ENCODE results near the gene RCBTB2.
"Not testable (repeated sequence)": the region's sequence is repeated elsewhere in the genome, so short reads cannot be mapped to it uniquely, and the experiment has no call there.

The RCBTB2 gene

DNA sequence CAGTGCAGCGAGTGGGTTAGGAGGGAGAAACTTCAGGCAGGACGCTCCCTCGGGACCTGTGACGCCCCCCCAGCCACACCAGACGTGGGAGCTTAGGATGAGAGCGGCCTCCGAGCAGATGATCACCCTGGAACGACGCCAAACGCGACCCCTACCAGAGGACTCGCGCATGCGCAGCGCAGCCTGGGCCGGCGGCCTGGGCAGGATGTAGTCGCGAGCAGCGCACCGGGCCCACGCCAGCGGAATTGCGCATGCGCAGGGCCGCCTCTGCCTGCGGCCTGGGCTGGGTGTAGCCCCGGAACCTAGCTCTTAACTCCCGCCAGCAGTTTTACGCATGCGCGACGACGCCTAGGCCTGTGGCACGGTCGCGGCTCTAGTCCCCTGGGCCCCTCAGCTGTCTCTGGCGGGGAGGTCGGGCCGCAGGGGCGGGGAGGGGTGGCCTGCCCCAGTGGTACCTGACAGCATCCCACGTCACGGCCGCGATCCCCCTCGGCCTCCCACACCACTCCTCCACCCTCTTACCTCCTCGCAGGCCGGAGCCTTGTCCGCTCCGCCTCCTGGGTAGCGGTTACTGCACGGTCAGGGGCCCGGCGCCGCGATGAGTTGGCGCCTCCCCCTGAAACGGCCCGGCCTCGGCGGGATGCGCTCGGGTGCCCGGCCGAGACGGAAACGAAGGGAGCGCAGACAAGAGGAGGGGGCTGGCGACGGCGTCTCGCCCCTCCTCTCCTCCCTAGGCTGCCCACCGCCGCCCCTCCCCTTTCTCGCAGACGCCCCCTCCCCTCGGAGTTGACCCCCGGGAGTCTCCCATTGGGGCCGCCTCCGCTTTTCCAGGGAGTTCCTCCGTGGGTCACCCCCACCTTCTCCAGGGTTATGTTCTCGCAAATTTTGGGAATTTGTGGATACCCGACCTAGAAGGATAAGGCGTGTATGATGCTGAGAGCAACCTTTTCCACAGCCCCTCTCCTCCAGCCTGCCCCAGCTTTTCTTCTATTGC, at the start of gene RCBTB2:
Gene RCBTB2, minus strand, starts transcription at position 575 of the 994 bp plus-strand sequence. CDS start 11,141 bp downstream, outside the sequence.
- peak; percentile 99 for DNase-seq

DNA sequence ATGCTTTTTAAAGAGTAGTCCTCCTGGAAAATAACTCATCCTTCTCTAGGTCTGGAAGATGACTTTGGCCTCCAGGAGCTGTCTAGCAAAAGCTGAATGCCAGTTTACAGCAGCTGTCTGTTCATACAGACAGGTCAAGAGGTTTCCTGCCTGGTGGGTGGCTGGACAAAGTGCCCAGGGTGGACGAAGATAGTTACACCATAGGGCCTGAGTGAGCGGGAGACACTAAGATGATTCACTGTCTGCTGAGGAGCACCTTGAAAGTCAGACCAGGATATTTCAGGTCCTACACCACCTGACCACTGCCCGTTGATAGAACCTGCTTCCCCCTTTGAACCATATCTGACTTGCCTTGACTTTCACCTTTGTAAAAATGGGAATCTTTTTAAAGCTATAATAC, 49.2 kb upstream of the RCBTB2 start:
- DNase-seq = no peak

DNA sequence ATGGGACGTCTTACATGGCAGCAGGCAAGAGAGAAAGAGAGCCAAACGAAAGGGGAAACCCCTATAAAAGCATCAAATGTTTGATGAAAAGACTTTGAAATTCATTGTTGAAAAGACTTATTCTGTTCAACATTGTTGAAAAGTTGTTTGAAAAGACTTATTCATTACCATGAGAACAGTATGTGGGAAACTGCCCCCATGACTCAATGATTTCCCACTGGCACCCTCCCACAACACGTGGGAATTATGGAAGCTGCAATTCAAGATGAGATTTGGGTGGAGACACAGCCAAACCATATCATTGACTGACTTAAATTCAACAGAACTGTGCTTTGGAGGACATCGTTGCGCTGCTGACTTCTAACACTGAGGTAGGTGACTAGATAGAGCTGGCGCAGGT, 48.0 kb upstream of the RCBTB2 start:
- no peak for DNase-seq

- DNase-seq = peak; percentile 85
Measured at GRCh38 chr13:48580185-48580803, 47.4 kb upstream of the RCBTB2 start.

DNA sequence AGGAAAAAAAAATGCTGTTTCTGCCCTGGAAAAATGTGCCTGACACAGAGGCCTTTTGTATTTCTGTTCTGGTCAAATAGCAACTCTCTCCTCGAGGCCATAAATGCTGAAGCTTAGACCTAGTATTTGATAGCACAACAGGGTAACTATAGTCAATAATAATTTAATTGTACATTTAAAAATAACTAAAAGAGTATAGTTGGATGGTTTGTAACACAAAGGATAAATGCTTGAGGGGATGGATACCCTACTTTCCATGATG, 47.0 kb upstream of the RCBTB2 start:
- not testable (repeated sequence) for DNase-seq

DNA sequence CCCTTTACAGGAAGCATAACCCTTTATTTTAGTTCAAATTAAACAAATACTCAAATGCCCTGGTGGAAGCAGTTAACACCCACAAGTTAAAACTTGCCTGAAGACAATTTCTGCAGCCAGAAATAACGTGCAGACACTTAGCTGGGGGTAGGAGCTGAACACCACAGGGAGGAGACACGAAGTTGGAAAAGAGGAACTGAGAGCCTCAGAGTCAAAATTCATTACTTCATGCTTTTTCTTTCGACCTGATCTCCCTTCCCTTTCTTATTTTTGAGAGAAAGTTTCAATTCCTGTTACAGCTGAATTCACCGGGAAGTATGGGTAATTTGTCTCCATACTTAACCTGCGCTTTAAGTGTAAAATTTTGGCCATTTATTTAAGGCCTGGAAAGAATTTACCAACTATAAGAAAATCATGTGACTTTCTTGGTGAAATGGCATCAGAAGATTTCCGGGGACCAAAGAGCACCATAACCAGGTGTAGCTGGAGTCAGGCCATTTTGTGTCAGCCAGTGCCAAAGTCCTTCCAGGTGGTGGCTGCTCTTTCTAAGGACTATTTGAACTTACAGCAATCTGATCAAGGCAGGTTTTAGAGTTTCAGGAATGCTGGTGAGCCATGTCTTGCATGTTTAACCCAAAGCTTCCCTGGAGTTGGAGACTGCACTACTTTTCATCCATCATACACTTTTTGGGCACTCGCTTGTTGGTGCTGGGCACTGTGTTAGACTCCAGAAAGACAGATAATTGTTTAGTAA, 46.5 kb upstream of the RCBTB2 start:
- DNase-seq = no peak

DNA sequence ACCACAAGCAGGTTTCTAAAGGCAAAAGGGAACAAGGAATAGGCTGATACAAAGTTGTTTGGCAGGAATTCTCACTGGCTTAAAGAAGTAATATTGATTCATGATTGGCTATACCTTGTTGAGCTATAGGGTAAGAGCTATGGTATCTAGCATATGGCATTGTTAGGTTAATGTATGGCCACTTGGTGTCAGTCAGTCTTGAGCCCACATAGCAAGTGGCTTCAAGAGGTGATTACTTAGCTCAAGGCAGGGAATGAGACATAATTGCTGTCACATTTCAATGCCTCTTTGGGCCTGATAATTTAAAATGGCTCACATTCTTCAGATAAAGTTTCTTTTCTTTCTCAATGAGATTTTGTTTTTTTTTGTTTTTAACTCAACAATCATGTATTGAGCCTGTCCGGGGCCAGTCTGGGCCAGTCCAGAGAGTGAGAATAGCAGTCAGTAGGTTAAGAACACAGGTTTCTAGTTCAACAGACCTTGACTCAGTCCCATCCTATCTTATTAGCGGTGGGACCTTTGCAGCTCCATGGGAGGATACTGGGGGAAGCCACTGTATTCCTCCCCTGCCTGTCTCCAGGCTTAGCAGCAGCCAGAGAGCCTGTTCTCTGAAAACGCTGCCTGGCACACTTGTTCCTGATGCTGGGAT, 45.8 kb upstream of the RCBTB2 start:
- no peak for DNase-seq

DNA sequence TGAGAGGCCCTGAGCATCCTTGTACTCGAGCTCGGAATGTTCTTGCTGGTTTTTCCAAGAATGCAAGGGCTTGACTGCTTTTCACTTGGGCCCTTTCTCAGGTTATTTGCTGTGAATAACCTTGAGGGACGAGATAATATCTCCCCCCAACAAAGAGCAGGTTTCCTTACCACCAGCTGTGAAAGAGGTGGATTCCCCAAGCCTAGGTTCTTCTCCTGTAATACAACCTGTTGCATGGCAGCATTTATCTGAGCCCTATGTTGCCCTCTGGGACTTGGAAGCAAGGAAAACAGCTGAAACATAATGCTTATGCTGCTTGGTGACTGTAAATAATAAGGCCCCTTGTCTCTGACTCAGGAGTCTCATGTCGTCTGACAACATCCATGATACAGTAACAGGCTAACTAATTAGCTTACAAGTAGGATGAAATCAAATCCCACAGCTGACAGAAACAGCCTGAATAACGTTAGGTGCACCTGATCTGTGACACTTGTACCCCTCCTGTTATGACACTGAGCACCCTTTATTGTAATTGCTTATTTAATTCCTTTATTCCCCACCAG, 43.6 kb upstream of the RCBTB2 start:
- no peak for DNase-seq

GRCh38 chr13:48575031-48575430, 42.2 kb upstream of the RCBTB2 start:
- DNase-seq = no peak

DNA sequence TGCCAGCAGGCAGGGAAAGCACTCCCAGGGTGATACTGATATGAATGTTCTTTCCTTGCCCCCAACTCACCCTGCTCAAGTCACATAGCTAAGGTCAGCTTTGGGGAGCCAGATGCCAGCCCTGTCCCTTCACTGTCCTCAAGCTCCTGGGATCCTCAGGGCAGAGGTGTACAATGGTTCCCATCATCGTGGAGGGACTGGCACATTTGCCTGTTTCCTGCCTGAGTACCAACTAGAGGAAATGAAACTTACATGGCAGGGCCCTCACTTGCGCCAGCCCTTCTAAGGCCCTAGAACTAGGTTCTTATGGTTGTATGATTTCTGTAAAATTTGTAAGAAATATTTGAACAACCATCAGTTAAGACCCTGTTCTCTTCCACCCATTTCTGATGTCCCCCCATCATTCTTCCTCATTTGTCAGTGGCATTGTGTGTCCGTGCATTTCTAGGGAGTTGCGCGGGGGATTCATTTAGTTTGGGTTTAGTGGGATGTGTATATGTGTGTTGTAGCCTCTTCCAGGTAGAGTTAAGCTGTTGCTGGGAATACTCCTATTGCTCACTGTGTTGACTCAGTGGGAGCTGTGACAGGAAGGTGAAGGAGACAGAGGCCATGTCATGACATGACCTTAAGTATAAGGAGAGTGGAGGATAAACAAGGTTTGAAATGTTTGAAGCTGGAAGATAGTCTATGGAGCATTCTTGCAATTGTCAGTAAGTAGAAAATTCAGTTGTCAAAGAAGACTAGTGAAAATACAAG, 41.3 kb upstream of the RCBTB2 start:
- DNase-seq = no peak

DNA sequence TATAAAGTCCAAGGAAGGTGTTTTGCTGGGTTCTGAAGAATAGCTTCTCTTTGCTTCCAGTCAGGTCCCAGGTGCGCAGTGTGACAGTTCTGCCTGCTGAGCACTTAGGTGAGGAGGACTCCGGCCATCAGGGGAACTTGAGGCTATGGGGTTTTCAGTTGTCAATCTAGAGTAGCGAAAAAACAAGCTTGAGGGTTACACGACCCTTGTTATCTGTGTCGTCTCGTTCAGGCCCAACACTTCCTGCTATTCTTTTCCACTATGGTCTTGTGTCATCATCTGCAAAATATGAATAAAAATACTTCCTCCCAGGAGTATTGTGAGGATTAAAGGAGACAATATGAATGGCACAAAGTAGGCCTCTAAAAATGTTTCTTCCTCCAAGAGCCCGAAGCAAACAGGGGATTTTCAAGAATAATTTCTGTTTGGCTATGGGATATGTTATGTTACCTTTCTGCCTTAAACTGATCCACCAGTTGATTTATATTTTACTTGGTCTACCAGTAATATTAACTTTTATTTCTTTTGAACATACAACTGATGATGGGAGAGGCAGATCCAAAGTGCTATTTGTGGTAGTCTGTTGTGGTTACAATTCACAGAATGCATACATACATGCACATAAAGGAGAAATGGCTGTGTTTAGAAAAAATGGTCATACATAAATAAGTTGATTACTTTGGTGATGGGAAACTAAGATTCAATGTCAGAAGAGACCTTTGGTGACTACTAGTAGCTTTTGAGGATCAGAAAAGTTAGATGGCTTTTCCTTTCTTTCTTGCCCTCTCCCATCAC, 40.5 kb upstream of the RCBTB2 start:
- DNase-seq = no peak

DNA sequence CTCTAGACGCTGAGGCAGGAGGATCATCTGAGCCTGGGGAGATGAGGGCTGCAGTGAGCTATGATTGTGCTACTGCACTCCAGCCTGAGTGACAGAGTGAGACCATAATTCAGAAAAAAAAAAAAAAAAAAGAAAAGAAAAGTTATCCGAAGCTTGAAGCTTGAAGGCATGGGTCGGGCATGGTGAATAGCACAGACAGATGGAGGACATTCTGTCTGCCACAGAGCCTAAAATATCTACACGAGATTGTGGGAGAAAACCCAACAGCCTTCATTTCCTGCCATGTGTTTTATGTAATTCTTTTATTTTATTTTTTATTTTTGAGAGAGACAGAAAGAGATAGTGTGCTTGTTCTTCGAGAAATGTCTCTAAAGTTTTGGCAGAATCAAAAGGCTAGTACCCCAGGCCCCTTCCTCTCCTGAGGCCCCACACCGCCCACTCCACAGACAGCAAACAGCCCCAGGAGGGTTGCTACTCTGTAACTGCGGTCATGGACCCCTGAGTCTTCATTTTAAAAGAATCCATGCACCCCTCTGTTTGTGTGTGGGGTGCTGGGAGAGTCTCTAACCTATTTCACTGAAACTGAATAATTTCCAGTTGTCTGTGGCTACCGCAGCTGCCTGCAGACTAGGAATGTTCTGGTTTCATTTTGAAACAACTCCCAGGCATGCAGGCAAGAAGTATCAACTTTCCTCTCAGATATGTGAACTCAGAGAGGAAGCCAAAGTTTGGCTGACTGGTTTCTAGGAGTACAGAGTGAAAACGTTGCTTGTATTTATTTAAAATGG, 38.4 kb upstream of the RCBTB2 start:
- no peak for DNase-seq

DNA sequence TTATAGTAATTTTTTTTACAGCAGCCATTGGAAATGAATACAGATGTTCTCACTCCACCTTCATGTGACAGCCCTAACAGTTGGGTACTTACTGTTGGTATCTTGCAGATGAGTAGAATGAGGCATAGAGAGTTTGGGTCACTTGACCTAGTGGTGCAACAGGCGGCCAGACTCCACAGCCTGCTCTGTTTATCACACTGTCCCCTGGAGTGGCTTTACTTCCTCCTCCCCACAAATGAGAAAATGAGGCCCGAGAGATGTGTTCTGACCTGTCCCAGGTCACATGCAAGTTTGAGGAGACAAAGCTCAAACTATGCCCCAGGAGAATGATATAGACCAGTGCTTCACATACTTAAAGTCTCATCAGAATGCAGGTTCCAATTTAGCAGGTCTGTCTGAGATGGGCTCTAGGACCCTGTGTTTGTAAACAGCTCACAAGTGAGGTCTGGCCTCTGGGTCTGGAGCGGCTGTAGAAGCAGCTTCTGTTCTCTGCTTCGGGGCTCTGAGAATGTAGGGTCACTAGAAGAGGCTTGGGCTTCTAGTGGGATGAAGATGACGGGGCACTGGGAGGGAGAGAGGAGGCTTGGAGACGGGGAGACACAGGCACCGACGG, 37.4 kb upstream of the RCBTB2 start:
- no peak for DNase-seq

DNA sequence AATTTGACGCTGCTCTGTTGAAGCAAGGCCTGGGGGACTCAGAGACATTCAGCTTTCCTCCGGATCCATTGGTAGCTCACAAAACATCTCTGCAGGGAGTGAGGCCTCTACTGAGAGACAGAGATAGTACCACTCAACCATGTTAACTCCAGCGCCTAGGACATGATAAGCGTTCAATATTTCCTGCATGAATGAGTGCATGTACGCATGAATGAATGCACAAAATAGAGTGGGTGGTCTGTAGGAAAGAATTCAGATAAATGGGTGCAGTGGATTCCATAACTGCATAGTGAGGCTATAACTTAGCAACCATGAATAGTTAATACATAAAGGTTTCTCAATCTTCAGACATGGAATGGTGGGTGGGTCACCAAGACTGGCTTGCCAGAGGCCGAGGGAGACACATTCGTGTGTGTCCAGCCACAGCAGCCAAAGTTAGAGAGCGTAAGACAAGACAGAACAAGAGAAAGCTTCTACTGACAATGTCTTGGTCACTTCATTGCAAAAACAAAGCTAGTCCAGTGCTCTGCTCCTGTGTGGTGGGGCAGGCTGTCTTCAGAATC, 36.3 kb upstream of the RCBTB2 start:
- no peak for DNase-seq

DNA sequence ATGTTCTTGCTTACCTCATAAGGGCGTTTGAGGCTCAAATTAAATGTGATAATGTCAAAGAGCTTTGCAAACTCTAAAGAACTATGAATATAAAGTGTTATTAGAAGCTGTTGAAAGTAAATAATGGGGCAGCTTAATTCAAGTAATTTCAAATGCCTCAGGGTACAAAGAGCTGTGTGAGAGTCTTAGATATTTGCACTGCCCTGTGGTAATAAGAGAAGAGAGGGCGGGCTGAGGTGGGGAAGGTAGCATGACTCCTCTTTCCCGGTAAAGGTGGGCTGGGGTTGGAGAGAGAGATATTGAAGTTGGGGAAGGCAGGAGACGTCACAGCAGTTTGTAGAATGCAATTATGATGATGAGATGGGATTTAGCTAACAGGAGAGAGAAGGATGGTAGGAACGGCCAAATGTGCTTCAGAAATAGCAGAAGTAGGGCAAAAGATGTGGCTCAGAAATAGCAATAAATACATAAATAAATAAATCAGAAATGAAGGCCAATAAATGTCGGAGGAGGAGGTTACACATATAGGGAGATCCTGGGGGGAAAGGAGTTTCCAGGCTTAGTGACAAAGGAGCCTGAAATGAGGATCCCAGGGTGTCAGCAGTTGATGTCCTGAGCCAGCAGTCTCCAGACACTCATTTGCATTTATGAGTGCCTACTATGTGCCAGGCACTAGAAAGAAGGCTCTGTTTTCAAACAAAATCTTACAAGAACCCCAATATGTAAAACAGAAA, 35.7 kb upstream of the RCBTB2 start:
- no peak for DNase-seq

DNA sequence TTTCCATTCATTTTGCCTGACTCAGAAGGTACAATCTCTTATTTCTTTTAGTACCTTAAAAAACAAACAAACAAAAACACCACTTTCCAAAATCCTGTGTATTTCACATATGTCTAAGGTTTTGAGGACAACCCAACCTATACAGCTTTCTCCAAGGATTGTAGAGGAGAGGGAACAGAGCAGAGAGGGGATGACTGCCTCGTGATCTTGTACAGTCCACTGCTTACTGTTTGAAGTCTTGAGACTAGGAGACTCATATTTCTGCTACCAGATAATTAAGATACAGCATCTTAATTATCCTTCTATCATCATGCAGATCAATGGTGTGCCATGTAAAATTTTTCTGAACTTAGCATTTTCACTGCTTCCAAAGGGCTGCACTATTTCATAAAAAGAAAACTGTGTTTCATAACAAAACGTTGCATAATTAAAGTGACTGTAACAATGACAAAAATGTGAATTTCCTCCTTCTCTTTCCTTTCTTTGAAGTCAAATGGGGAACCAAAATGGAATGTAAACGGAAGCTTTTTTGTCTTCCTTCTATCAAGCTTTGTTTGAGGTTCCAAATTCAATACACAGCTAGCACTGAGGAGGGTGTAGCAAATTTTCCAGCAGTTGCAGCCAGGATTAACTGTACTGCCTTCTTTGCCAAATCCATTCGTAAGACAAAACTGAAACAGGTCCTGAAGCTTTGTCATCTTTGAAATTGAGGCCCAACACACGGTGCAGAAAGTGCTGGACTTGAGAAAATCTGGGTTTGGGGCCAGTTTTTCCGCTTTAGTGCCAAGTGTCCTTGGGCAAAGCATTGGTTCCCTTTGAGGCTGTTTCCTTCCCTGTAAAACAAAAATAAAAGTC, 34.9 kb upstream of the RCBTB2 start:
- no peak for DNase-seq

DNA sequence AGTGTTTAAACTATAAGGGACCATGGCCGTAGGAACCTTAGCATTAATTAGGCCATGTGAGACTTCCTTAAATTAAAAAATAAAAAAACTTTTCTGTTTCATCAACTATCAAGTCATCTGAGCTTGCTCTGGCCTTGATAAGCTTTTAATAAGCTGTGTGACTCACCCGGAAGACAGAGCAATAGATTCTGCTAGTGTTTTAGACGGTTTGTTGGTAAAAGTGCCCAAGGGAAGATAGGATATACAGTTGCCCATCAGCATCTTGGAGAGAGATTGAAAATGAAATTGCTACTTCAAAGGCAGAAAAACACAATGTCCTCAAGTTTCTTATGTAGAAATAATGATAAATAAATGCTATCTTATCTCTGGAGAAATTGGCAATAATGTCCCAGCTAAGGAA, 31.2 kb upstream of the RCBTB2 start:
- DNase-seq = no peak

GRCh38 chr13:48563626-48564025, 30.7 kb upstream of the RCBTB2 start:
- no peak for DNase-seq
